Cardiac fibroblast (primary cell): Measurements from ENCODE around the gene CPOX.

ENCODE experiments used
- DNase-seq, 2 donors: peaks; one replicate each; pipeline versions ENCODE4 v3.0.0 to v3.0.0-alpha.2; 2010; ENCODE audit warnings: low read depth in 2 of 2
- H3K4me3 ChIP-seq, 2 donors: replicated peaks in 1 of 2; 1 replicate in 1 of 2; 2 replicates in 1 of 2; pipeline ENCODE4 v1.5.1; 2011; ENCODE audit warnings: low read depth in 2 of 2, low read length in 2 of 2, mild to moderate bottlenecking in 2 of 2, moderate library complexity in 1 of 2
- TF ChIP-seq, protein P1 (sequence below): IDR thresholded peaks from one replicate; pipeline ENCODE4 v1.5.1; 2011; ENCODE audit warnings: low read depth, mild to moderate bottlenecking, low read length, inconsistent platforms

Gene CPOX

DNA sequence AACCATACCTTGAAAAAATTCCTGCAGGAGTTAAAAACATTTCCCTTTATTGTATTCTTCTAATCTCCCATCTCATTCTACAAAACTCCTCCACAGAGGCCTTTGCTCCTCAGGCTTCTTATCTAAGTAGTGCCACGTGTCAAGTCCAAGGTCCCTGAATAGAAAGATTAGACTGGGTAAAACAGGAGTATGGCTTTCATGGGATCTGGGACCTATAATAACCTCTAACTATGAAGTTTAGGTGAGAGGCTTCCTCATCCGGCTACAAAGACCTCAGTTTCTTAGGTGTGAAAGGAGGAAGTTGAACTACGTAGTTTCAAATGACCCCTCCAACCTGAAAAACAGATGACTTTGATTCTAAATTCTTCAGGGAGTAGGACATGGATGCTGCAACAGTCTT, 41.7 kb downstream of the CPOX start:
- DNase-seq, result no peak
- TF ChIP-seq, protein P1, sequence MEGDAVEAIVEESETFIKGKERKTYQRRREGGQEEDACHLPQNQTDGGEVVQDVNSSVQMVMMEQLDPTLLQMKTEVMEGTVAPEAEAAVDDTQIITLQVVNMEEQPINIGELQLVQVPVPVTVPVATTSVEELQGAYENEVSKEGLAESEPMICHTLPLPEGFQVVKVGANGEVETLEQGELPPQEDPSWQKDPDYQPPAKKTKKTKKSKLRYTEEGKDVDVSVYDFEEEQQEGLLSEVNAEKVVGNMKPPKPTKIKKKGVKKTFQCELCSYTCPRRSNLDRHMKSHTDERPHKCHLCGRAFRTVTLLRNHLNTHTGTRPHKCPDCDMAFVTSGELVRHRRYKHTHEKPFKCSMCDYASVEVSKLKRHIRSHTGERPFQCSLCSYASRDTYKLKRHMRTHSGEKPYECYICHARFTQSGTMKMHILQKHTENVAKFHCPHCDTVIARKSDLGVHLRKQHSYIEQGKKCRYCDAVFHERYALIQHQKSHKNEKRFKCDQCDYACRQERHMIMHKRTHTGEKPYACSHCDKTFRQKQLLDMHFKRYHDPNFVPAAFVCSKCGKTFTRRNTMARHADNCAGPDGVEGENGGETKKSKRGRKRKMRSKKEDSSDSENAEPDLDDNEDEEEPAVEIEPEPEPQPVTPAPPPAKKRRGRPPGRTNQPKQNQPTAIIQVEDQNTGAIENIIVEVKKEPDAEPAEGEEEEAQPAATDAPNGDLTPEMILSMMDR, result no peak
- H3K4me3 ChIP-seq, result no peak overlapping the region

- DNase-seq, result no peak
- TF ChIP-seq, protein P1, result no peak
- no peak overlapping the region for H3K4me3 ChIP-seq
Observed at GRCh38 chr3:98551236-98551635, 42.2 kb downstream of the CPOX start.

DNA sequence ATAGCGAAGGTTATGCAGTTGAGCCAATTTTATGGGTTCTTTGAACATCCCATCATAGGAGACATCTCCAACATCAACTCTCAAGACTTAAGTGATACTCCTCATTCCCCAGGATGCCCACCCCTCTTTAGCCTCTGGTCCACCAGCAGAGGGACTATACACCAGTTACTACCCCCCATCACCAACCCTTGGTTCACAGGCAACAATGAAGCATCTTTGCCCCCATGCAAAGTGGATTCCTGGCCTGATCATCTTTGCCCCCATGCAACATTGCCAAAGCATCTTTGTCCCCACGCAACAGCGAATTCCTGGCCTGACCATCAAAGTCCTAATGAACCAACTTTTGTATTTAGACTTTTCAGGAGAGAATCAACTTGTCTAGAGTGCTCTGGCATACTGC, 42.6 kb downstream of the CPOX start:
- no peak overlapping the region for H3K4me3 ChIP-seq
- TF ChIP-seq, protein P1, result no peak
- DNase-seq, result no peak

DNA sequence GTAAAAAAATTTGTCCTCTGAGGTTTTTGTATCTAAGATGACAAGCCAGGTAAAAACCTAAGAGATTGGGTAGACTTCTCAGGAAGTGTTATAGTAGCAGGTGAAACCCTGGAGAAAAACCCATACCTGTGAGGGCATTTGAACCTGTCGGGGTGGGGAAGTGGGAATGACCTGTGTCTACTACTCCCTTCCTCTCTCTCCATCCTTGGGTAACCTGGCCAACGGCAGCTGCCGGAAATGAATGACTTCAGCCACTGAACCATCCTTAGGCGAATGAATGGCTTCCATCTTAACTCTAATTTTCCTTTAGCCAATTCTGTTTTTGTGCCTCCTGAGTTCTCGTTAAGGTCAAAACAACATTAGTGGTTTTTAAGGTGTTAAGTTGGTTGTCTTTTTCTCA, 44.9 kb downstream of the CPOX start:
- no peak overlapping the region for H3K4me3 ChIP-seq
- no peak for DNase-seq
- TF ChIP-seq, protein P1, result no peak

DNA sequence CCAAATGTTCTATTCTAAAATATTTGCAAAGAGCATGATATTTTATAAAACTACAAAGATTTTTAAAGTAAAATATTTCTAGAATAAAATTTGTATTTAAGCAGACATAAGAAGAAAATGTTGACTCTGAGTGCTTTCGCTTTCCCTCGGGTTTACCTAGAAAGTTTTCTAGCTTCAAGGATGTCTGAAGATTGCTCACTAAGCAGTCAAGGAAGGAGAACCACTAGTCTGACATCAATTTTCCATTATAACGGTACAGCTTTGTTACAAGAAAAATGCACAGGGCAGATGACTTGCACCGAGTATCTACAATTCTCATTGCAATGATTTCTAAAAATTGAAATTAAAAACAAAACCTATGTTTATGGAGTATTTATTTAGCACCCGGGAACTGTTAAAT, 47.5 kb downstream of the CPOX start:
- DNase-seq, result no peak
- TF ChIP-seq, protein P1, result no peak
- H3K4me3 ChIP-seq, result no peak overlapping the region

- no peak for DNase-seq
- no peak overlapping the region for H3K4me3 ChIP-seq
- TF ChIP-seq, protein P1, result no peak
Observed at GRCh38 chr3:98542623-98543022, 50.8 kb downstream of the CPOX start.

DNA sequence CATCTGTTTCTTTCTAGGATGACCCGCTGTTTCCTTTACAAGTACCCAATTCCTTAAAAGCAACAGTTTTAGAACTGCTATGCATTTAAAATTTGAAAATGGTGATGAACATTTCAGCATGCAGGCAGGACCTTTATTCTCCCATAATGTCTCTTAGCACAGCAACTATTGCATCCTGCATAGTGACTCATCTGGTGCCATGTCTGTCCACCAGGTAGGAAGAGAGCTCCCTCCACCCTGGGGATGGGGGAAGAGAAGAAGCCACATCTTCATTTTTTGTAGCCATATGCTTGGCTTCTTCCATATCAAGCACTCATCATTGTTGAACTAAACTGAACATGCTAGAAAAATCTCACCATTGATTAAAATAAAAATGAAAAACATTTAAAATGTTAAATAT, 51.7 kb downstream of the CPOX start:
- no peak for DNase-seq
- TF ChIP-seq, protein P1, result no peak
- H3K4me3 ChIP-seq, result no peak overlapping the region
